Retinal pigment epithelial cell (primary cell): ENCODE measurements around the gene ZNF554.

ENCODE experiments used
- DNase-seq: peaks from one replicate; pipeline ENCODE4 v3.0.0-alpha.2; 2010; ENCODE audit warnings: low read depth
- H3K4me3 ChIP-seq: 2 replicates; pipeline ENCODE4 v1.5.1; 2011; ENCODE audit warnings: mild to moderate bottlenecking, low read length, control low read depth, moderate library complexity
- TF ChIP-seq, protein P1 (sequence below): conservative IDR thresholded peaks from 2 replicates; pipeline ENCODE4 v1.5.1; 2011; ENCODE audit warnings: low read depth, low read length, control low read depth, inconsistent platforms

ZNF554 gene

DNA sequence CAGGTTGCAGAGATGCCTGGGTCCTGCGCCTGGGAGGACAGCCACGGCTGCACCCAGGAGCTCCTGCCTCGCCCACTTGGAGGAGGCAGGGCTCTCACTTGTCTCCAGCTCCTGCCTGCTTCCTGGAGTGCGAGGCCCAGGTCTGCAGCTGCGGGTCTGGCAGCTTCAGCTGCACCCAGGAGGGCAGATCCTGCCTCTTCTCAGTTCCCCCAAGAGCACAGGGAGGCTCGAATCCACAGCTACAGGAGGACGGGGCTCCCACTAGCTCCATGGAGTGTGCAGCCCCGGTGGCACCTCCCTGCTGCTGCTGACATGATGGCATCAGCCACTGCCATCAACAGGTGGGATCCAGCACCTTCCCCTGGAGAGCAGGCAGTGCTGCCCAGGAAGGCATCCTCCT, 4.5 kb downstream of the ZNF554 start:
- no peak for DNase-seq
- TF ChIP-seq, protein P1, sequence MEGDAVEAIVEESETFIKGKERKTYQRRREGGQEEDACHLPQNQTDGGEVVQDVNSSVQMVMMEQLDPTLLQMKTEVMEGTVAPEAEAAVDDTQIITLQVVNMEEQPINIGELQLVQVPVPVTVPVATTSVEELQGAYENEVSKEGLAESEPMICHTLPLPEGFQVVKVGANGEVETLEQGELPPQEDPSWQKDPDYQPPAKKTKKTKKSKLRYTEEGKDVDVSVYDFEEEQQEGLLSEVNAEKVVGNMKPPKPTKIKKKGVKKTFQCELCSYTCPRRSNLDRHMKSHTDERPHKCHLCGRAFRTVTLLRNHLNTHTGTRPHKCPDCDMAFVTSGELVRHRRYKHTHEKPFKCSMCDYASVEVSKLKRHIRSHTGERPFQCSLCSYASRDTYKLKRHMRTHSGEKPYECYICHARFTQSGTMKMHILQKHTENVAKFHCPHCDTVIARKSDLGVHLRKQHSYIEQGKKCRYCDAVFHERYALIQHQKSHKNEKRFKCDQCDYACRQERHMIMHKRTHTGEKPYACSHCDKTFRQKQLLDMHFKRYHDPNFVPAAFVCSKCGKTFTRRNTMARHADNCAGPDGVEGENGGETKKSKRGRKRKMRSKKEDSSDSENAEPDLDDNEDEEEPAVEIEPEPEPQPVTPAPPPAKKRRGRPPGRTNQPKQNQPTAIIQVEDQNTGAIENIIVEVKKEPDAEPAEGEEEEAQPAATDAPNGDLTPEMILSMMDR, result no peak
- no peak overlapping the region for H3K4me3 ChIP-seq

DNA sequence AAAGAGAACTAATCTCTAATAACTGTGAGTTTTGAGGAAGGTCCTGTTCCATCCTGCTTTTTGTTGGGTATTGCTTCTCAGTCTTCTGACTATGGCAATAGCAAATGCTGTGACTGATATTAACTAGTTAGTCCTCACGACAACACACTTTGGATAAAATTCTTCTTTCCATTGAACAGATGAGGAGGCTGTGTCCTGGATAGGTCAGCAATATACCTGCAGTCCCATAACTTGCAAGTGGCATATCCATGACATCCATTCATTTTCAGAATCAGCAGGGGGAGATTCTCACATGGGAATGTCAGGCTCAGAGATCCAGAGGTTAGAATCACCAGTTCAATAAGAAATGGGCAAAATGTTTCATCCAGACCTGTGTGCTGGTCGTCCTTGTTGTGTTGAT, 7.4 kb downstream of the ZNF554 start:
- H3K4me3 ChIP-seq, result no peak overlapping the region
- no peak for DNase-seq
- TF ChIP-seq, protein P1, result no peak

DNA sequence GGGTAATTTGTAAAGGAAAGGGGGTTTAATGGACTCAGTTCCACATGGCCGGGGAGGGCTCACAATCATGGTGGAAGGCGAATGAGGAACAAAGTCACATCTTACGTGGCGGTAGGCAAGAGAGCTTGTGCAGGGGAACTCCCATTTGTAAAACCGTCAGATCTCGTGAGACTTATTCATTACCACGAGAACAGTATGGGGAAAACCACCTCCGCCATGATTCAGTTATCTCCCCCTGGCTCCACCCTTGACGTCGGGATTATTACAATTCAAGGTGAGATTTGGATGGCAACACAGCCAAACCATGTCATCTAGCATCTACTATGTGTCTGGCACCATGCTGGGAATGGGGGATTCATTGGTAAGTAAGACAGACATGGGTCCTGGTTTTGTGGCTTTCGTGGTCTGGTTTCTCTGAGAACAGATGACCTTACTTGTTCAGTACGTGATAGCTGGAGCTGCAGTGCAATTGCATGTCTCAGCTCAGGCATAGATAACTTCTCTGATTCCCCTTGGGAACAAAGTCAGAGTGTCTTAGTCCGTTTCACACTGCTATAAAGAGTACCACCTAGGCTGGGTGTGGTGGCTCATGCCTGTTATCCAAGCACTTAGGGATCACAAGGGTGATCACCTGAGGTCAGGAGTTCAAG, 8.3 kb downstream of the ZNF554 start:
- TF ChIP-seq, protein P1, result no peak
- H3K4me3 ChIP-seq, result no peak overlapping the region
- no peak for DNase-seq

DNA sequence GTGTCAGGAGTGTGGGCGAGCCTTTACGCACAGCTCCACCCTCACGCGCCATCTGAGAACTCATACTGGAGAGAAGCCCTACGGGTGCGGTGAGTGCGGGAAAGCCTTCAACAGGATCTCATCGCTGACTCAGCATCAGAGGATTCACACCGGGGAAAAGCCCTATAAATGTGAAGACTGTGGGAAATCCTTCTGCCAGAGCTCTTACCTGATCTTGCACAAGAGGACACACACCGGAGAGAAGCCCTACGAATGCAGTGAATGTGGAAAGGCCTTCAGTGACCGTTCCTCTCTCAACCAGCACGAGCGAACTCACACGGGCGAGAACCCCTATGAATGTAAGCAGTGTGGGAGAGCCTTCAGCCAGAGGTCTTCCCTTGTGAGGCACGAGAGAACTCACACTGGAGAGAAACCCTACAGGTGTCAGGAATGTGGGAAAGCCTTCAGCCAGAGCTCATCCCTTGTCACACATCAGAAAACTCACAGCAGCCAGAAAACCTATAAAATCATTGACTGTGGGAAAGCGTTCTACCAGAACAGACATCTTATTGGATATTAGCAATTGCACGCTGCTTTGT, 14.7 kb downstream of the ZNF554 start:
- no peak overlapping the region for H3K4me3 ChIP-seq
- TF ChIP-seq, protein P1, result no peak
- DNase-seq, result no peak

DNA sequence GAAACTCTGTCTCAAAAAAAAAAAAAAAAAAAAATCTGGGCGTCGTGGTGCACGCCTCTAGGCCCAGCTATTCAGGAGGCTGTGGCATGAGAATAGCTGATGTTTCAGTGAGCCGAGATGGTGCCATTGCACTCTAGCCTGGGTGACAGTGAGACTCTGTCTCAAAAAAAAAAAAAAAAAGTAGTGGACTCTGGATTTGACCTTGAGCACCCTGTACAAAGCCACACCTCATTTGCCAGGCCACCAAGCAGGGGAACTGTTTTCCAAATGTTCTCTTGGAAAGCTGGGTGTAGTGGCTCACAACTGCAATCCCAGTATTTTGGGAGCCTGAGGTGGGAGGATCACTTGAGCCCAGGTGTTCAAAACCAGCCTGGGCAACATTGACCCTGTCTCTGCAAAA, 17.8 kb downstream of the ZNF554 start:
- TF ChIP-seq, protein P1, result no peak

GRCh38 chr19:2840794-2841791, 21.4 kb downstream of the ZNF554 start, which contains the start of gene ZNF555:
Gene ZNF555, plus strand, starts transcription at chr19:2841475. Its CDS starts 98 bp downstream, at chr19:2841573.
- peak; percentile 98 for DNase-seq
- TF ChIP-seq, protein P1, result peak; percentile 49
- H3K4me3 ChIP-seq, result peak within 1 kb of the TSS; percentile 71

More for the DNA sequence above, 17.8 kb downstream of the ZNF554 start:
- no peak for DNase-seq
- no peak overlapping the region for H3K4me3 ChIP-seq
